Neural cell (in vitro differentiated cells): ENCODE data around the gene TCIRG1.
A peak's percentile ranks its signal among the peaks of the same experiment; 100 is the strongest.

ENCODE experiments used
- CTCF ChIP-seq: fragments of 450-650 bp; IDR thresholded peaks from 2 replicates; pipeline ENCODE4 v1.5.1; 2014; ENCODE audit warnings: antibody characterized with exemption, mild to moderate bottlenecking, moderate library complexity; ENCODE audit not compliant: poor library complexity, severe bottlenecking
- EP300 ChIP-seq: fragments of 450-650 bp; conservative IDR thresholded peaks from 2 replicates; pipeline ENCODE4 v1.6.1; 2014; ENCODE audit warnings: antibody characterized with exemption, mild to moderate bottlenecking, moderate library complexity; ENCODE audit not compliant: poor library complexity, severe bottlenecking
- EZH2 ChIP-seq: fragments of 200-600, 300-800 bp; shearing (Covaris generic), sonication (generic); IDR thresholded peaks from 2 replicates; pipeline ENCODE4 v1.6.1; 2014; ENCODE audit warnings: antibody characterized with exemption, low read length, borderline replicate concordance, mild to moderate bottlenecking; ENCODE audit not compliant: insufficient read depth, poor library complexity, severe bottlenecking
- MXI1 ChIP-seq: fragments of 450-650 bp; conservative IDR thresholded peaks from 2 replicates; pipeline ENCODE4 v1.6.1; 2014; ENCODE audit warnings: antibody characterized with exemption, mild to moderate bottlenecking; ENCODE audit not compliant: poor library complexity, severe bottlenecking
- POLR2AphosphoS5 ChIP-seq: IDR thresholded peaks from 2 replicates; pipeline ENCODE4 v1.6.1; 2012
- RAD21 ChIP-seq: fragments of 450-650 bp; conservative IDR thresholded peaks from 2 replicates; pipeline ENCODE4 v1.6.1; 2014; ENCODE audit warnings: antibody characterized with exemption, mild to moderate bottlenecking, moderate library complexity
- REST ChIP-seq: IDR thresholded peaks from 2 replicates; pipeline ENCODE4 v1.6.1; 2012; ENCODE audit warnings: borderline replicate concordance
- SMC3 ChIP-seq: fragments of 450-650 bp; conservative IDR thresholded peaks from 2 replicates; pipeline ENCODE4 v1.6.1; 2014; ENCODE audit warnings: antibody characterized with exemption, mild to moderate bottlenecking, moderate library complexity; ENCODE audit not compliant: poor library complexity
- TAF1 ChIP-seq: IDR thresholded peaks from 2 replicates; pipeline ENCODE4 v1.6.1; 2012; ENCODE audit warnings: low read depth

- TF ChIP-seq CTCF (peak; percentile 28), REST (no peak), POLR2AphosphoS5 (peak; percentile 87), RAD21 (peak; percentile 38), EP300 (no peak), SMC3 (peak; percentile 29), EZH2 (no peak), TAF1 (peak; percentile 52), MXI1 (peak; percentile 72)
Measured at GRCh38 chr11:68030318-68031143, 8.3 kb upstream of the TCIRG1 start, which contains the start of gene NDUFS8.
